ENCODE measurements around the gene TRAK1. TPM values are rescaled to one million over a fixed set of nuclear protein-coding genes. Genes with fewer than 3 reads are reported as not detected.

TRAK1 gene
- total RNA-seq, 2 experiments from 2014 or later = 23.1 to 24.6 TPM

DNA sequence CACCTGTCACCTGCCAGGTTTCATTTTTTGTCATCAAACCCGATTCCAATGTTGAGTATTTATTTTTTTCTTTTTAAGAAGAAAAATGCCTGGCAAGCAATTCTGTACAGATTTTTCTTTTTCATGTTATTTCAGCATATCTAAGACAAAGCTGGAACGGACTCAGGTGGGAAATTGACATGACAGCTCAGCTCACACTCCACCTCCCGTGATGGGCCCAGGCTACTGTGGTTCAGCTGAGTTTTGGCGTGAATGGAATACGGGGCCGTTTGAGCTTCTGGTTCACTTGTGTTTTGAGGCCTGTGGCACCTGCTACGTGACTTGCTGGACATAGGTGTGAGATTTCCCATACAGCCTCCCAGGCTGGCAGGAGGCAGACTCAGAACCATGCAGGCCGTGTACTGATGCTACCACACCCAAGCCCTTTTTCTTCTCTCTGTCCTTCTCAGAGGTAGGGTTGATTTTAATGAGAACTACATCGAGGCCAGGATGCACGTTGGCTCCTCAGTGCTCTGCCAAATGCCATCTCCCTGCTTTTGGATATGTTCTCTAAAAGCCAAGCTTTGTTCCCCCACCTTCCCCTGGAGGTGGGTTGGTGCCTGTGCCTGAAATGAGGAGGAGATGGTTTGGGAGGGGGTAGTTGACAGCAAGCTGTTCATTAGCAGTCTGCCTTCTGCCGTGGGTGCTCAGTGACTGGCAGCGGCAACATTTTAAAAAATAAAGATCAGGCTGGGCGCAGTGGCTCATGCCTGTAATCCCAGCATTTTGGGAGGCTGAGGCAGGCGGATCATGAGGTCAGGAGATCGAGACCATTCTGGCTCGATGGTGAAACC, 48.7 kb downstream of the TRAK1 start:
- POLR2A ChIA-PET = no interaction called here
- CTCF ChIA-PET = interaction anchor here (1.0 kb wide), 1 partner anchor 51 kb away, joined by 4 read pairs; no protein-coding TSS in a partner anchor

DNA sequence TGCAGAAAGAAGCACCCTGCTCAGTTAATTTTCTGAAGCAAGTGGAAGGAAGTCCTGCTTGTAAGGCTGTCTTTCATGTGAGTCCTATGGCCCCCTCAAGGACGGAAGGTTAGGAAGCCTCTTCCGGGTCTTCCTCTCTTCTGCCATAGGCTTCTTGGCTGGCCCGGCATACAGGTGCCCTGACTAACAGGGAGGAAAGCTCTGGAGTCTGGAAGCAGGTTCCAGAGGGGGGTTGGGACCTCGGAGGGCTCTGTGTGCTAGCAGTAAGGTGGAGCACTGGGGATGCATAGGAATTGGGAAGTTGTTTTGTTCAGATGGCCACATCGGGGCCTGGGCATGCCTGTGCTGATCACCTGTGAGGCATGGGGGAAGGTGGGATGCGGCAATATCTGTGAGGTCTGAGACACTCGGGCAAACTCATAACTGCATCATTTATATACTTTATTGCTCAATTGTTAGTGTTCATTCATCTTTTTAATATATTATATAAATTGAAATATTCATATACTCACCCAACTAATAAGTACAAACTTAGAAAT, 49.6 kb downstream of the TRAK1 start:
- POLR2A ChIA-PET = no interaction called here
- CTCF ChIA-PET = no interaction called here

DNA sequence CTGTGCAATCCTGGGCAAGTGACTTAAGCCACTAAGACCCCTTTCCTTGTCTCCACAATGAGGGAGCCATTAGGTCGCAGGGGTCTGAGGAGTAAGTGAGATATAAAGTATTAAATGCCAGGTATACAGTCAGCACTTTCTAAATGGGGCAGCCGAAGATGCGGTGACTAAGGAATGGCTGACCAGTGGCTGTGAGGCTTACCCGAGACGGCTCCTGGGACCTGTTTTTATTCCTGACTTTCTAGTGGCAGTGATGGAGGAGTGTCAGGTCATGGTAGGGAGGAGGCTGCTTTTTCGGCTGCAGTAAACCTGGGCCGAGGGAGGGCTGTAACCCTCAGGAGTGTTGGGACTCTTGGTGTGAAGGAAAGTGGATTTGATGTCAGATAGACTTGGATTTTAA, 52.3 kb downstream of the TRAK1 start:
- POLR2A ChIA-PET = no interaction called here

GRCh38 chr3:42144209-42144608, 53.1 kb downstream of the TRAK1 start:
- ChIA-PET CTCF (no interaction called here), POLR2A (no interaction called here)

More for the DNA sequence above, 52.3 kb downstream of the TRAK1 start:
- CTCF ChIA-PET = no interaction called here

DNA sequence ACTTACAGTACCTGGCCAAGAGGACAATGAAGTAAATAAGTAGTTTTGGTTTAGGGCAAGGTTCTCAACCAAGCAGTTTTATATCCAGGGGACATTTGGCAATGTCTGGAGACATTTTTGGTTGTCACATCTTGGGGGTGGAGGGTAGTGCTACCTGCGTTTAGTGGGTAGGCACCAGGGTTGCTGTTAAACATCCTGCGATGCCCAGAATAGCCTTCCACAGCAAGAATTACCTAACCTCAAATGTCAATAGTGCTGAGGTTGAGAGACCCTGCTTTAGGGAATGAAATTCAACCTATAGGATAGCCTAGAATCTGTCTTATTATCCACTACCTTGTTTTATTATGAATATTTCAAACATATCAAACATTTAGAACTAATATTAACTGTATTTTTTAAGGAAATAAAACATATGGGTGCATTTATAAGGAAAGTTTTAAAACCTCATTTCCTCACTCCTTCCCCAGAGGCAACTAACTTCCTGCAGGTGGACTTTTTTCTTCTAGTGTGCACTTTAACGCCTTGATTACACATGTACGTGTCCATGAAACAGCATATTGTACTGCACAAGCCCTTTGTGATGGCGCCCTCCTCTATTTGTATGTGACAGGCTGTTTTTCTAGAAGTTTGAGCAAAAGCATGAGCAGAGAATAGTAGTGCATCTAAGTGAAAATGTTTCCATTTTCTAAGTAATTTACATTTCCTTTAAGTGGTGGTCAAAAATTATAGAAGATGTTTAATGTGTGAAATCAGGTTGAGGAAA, 57.1 kb downstream of the TRAK1 start:
- CTCF ChIA-PET = no interaction called here
- POLR2A ChIA-PET = no interaction called here

GRCh38 chr3:42148982-42149432, 57.9 kb downstream of the TRAK1 start:
- ChIA-PET POLR2A (no interaction called here), CTCF (no interaction called here)

GRCh38 chr3:42149532-42149931, 58.4 kb downstream of the TRAK1 start:
- ChIA-PET POLR2A (no interaction called here), CTCF (no interaction called here)

DNA sequence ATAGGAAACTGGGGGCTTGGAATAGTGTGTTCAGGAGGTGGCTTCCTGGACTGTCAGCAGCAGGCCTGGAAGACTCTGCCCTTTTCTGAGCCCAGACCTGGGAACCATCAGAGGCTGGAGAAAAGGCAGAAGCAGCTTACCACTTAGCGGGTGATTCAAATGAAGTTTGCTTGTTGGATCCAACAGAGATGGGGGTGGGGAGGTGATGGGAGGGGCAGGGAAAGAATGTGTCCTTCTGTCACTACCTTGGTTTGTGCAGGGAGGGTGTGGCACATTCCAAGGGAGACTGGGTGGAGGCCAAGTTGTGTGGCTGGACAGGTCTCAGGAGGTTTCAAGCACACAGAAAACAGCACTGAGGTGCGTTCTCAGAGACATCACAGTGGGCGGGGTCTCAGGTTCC, 58.8 kb downstream of the TRAK1 start:
- POLR2A ChIA-PET = no interaction called here

GRCh38 chr3:42151596-42152168, 60.5 kb downstream of the TRAK1 start:
- POLR2A ChIA-PET = no interaction called here

More for the DNA sequence above, 58.8 kb downstream of the TRAK1 start:
- CTCF ChIA-PET = no interaction called here

GRCh38 chr3:42152193-42152592, 61.0 kb downstream of the TRAK1 start:
- POLR2A ChIA-PET = no interaction called here
- CTCF ChIA-PET = no interaction called here

More at GRCh38 chr3:42151596-42152168, 60.5 kb downstream of the TRAK1 start:
- CTCF ChIA-PET = no interaction called here

GRCh38 chr3:42153039-42153438, 61.9 kb downstream of the TRAK1 start:
- CTCF ChIA-PET = no interaction called here
- POLR2A ChIA-PET = no interaction called here

DNA sequence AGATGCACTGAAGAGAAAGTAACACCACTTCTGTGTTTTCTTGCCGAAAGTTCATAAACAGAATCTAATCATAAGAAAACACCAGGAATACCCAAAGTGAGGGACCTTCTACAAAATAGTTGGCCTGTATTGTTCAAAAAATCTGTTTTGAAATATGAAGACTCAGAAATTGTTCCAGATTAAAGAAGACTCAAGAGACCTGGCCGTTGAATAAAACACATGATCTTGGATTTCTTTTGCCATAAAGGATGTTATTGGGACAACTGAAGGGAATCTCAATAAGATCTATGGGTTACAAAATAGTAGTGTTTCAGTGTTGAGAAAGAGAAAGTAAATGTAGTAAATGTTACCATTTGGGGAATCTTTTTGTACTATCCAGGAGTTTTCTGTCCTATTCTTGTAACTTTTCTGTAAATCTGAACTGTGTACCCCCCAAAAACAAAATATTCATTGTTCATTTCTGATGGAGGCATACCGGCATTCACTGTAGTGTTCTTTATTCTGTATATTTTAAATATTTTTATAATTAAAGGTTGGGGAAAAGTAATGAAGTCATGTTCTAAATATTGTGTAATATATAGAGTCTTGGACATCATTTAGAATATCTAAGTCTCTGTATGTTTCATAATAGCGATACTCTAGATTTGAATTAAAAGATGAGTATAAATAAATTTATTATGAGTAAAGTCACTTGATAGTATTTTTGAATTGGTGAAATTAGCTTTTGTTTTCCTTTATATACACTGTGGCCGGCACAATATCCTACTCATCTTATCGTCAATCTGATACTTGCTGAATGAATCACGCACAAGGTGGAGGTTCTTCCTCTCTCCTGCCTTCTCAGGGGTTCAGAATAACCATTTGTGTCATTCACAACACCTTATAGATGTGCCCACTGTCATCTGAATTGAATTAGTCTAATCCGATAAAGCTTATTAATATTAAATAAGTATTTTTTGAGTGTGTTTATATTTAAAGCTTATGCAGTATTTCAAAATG, 66.7 kb downstream of the TRAK1 start:
- ChIA-PET POLR2A (interaction anchor here (0.7 kb wide), 1 partner anchor 159 kb away, joined by 21 read pairs; no protein-coding TSS in a partner anchor), CTCF (interaction anchor here (1.0 to 1.1 kb wide), 2 partner anchors 33 to 232 kb away, joined by 3 to 4 read pairs; no protein-coding TSS in a partner anchor)

GRCh38 chr3:42159147-42159546, 68.0 kb downstream of the TRAK1 start:
- POLR2A ChIA-PET = no interaction called here

DNA sequence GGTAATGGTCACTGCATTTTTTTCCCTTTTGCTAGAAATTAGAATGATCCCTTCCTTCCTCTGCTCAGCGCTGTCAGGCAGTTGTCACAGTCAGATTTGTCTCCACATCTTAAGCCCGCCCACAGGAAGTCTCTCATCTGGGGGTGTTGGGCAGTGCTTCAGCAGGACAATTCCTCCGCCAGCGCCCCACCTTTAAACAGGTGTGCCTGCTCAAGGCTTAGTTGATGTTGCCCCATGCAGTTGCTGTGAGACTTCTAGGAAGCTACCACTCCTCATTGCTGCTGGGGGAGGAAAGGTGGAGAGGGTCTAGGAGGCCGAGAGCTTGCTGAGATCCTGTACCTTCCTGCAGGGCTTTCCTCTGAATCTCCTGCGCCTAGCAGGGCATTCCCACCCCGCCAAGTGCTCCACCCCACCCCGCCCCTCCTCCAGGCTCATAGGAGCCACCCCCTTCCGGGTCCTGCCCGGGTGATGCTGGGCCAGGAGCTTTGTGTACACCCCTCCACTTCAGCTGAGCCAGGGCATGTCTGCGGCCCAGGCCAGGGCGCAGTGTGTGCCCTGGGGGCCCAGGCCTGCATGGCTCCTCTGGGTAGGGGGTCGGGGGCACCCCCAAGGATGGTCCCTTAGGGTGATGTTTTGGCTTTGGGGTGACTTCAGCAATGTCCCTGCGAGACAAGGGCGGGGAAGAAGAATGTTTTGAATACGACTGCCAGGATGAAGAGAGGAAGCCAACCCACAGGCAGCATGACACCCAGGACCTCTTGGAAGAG, 68.7 kb downstream of the TRAK1 start:
- CTCF ChIA-PET = interaction anchor here (1.6 kb wide), 1 partner anchor 30 kb away, joined by 3 read pairs; no protein-coding TSS in a partner anchor

More at GRCh38 chr3:42159147-42159546, 68.0 kb downstream of the TRAK1 start:
- CTCF ChIA-PET = no interaction called here

GRCh38 chr3:42161050-42161935, 70.1 kb downstream of the TRAK1 start:
- ChIA-PET CTCF (interaction anchor here (1.6 kb wide), 1 partner anchor 29 kb away, joined by 3 read pairs; no protein-coding TSS in a partner anchor), POLR2A (interaction anchor here (0.5 kb wide), 1 partner anchor 20 kb away, joined by 5 read pairs; no protein-coding TSS in a partner anchor)

More for the DNA sequence above, 68.7 kb downstream of the TRAK1 start:
- POLR2A ChIA-PET = interaction anchor here (0.7 kb wide), 1 partner anchor 206 kb away, joined by 5 read pairs; no protein-coding TSS in a partner anchor

- POLR2A ChIA-PET = no interaction called here
- CTCF ChIA-PET = no interaction called here
Observed at GRCh38 chr3:42162462-42162861, 71.3 kb downstream of the TRAK1 start.

- ChIA-PET POLR2A (no interaction called here), CTCF (no interaction called here)
Observed at GRCh38 chr3:42163622-42164244, 72.6 kb downstream of the TRAK1 start.

All from activated CD8-positive, alpha-beta memory T cell treated with anti-CD3 and anti-CD28 coated beads for 36 hours (primary cell).